GM12875 (cell line): ENCODE results near the gene PROX2.

Source experiments
- H3K4me3 ChIP-seq: one replicate; pipeline ENCODE4 v1.5.1; 2011; ENCODE audit warnings: low read depth, low read length, control low read depth
- TF ChIP-seq, protein P1 (sequence below): IDR thresholded peaks from 2 replicates; pipeline ENCODE4 v1.5.1; 2011; ENCODE audit warnings: low read depth, mild to moderate bottlenecking, control low read depth, inconsistent platforms, low read length, moderate library complexity, borderline replicate concordance; ENCODE audit not compliant: insufficient read depth

Gene PROX2

DNA sequence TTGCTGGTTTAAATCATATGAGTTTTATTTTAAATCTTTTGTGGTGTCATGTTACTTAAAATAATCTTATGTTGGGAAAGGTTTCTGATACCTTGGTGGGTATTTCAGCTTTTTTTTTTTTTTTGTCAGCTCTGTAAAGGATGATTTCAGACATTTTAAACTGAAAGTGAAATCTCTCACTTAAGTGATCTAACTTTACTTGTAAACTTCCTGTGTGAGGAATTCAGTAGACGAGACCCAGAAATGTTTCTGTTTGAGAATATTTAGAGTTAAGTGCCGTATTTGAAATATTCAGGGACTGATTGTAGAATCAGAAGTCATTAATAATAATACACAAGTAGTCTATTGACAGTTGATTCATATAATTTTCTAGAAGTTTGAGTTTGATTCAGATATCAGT, 37.8 kb downstream of the PROX2 start:
- no peak overlapping the region for H3K4me3 ChIP-seq
- TF ChIP-seq, protein P1, sequence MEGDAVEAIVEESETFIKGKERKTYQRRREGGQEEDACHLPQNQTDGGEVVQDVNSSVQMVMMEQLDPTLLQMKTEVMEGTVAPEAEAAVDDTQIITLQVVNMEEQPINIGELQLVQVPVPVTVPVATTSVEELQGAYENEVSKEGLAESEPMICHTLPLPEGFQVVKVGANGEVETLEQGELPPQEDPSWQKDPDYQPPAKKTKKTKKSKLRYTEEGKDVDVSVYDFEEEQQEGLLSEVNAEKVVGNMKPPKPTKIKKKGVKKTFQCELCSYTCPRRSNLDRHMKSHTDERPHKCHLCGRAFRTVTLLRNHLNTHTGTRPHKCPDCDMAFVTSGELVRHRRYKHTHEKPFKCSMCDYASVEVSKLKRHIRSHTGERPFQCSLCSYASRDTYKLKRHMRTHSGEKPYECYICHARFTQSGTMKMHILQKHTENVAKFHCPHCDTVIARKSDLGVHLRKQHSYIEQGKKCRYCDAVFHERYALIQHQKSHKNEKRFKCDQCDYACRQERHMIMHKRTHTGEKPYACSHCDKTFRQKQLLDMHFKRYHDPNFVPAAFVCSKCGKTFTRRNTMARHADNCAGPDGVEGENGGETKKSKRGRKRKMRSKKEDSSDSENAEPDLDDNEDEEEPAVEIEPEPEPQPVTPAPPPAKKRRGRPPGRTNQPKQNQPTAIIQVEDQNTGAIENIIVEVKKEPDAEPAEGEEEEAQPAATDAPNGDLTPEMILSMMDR = no peak

DNA sequence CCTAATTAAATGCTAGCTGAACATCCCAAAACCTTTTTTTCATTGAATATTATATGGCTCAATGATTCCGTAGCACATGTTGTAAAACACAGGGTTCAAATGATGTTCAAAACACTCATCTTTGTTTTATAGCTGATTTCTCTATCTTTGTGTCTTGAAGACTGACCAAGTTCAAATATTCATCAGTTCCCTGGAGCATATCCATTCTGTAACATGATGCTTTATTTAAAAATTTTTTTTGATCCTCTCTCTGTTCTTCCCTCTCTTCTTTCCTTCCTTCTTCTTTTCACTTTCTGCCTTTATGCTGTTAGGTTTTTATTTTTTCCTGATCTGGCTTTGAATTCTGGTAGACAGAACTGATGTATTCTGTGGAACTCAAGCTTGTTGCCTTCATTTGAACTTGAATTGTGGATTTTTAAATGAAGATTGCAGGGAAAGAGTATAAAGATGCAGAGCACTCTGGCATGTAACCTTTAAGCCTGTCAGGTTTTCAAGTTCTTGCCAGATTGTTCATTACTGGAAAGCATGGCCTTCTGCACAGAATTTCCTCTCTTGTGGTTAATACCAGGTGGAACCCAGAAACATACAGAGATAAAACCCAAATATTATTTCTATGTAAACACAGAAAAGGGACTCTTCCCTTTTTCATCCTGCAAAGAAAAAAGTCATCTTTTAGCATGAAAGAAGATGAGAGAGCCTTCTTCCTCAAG, 39.5 kb downstream of the PROX2 start:
- TF ChIP-seq, protein P1 = no peak
- H3K4me3 ChIP-seq = no peak overlapping the region

DNA sequence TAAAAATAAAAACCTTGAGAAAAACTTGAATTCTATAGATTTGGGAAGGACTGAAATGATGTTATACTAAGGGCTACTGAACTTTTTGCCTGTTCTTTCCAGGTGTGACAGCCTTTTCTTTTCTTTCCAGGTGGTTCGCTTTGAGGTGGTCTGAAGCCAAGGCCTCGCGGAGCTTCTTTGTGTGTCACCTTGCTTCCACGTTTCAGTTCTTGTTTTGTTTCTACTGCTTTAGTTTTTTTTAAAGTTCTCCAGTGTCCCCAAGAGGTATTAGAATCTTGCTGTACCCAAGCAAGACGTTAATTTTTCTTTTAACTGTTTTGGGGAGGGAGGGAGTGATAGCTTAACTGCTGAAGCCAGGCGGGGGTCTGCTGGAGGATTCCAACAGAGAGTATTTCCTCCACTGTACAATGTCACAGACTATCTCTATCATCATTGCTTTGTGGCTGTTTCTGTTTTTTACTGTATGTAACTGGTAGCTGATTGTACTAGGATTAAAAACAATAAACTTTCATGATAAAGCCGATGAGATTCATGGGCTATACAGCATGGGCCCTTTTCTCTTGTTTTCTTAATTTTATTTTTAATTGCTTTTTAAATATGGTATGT, 40.2 kb downstream of the PROX2 start:
- TF ChIP-seq, protein P1 = no peak
- H3K4me3 ChIP-seq = no peak overlapping the region

DNA sequence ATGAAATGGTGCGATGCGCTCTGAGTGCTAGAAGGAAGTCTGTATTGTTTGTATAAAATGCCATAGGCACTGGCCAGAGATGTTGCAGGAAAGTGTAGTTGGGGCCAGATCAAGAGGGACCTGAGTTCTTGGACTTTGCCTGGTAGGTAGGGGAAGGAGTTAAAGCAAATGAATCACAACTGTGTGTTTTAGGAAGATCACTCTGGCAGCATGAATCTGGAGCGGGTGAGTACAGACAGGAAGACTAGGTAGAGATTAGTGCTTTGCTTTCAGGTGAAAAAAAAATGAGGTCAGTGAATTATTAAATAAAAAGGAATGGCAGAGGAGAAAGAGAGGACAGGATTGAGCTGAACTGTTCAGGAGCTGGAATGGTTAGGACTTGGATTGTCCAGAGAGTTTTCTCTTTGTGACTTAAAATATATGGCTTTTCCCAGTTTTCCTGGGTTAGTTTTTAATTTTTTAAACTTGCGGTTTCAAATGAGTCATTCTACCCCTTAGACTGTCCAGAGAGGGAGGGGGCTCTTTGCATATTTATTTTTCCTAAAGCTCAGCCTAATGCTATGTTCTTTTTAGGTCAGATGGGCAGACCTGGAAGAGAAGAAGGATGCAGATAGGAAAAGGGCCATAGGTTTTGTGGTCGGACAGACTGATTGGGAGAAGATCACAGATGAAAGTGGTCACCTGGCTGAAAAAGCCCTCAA, 41.1 kb downstream of the PROX2 start:
- H3K4me3 ChIP-seq = no peak overlapping the region
- TF ChIP-seq, protein P1 = no peak

DNA sequence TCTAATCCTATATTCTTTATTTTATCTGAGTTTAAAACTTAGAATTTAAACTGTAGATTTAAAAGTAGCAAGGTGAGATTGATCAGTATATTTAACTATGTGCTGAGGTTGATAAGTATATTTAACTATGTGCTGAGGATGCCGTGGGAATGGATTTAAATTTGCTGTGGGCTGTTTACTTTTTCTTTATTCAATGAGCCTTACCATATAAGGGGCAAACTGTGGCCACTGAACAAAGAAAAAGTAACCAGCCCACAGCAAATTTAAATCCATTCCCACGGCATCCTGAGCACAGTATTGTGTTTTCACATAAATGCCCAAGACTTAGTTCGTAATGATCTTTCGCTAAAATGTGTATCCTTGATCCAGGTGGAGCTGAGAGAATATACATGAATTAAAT, 43.1 kb downstream of the PROX2 start:
- no peak overlapping the region for H3K4me3 ChIP-seq
- TF ChIP-seq, protein P1 = no peak

DNA sequence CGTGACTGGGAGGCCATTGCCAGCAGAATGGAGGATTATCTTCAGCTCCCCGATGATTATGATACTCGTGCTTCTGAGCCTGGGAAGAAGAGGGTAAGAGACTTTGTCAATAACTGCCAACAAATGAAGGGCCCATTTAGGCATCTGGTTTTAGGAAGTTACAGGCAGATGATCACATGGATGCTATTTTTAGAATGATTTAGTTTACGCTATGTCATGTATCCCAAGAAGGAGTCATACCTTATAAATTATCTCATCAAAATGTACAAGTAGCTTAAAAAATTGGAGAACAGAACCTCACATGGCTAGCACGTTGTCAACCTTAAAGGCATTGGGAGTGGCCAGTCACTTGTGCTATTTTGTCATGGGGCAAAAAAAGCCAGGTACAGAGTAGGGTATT, 46.7 kb downstream of the PROX2 start:
- TF ChIP-seq, protein P1 = no peak

DNA sequence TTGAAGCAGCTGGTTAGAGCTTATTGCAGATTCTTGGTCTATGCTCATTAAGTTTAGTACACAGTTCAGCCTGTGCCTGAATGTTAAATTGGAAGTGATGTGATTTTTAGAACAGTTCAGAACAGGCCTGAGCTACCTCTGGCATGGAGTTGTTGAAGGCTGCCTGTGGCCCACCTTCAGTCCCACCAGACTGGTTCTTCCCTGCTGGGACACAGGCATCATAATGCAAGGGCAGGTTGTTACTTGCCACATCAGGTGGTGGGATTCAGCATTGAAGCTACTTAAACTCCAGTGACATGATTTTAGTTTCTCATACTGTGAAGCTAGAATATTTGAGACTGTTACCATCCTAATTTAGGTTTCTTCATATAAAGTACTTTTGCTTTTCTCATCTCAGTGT, 49.4 kb downstream of the PROX2 start:
- no peak overlapping the region for H3K4me3 ChIP-seq
- TF ChIP-seq, protein P1 = no peak

More for the DNA sequence above, 46.7 kb downstream of the PROX2 start:
- no peak overlapping the region for H3K4me3 ChIP-seq
